ENCODE measurements around the gene EHD3. TPM values are rescaled to one million over a fixed set of nuclear protein-coding genes. Genes with fewer than 3 reads are reported as not detected.

EHD3 gene
- total and polyA plus RNA-seq, 4 donors, result 13.3 to 31.4 (median 27.3) TPM

DNA sequence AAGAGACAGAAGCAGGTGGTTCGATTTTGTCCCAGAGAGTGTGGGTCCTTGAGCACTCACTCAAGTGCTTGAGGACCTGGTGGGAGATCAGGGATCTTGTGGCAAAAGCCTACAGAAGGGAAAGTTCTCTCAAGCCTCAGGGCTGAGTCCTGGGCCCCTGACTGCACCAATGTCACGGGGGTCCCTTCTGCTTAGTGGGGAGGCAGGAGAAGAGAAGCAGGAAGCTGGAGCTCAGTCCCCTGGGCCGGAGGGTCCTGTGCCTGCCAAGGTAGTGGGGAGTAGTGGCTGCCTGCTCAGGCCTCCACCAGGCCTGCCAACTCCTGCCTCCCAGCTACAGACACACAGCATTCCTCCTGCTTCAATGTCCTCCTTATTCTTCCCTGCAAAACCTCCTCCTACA is 28.3 kb upstream of the EHD3 start:
- WGBS (ENCODE audit: insufficient coverage), result 67% methylated on average over 1 of the region's 3 CpGs
- Histone ChIP-seq H3K27ac (ENCODE audit: low read depth, low read length) (no peak overlapping the region), H3K4me3 (ENCODE audit: low read depth, low read length) (no peak overlapping the region), H3K9me3 (ENCODE audit: control insufficient read depth, insufficient read depth, low read length) (no peaks in the 10 kb centered on the region), H3K27me3 (ENCODE audit: control insufficient read depth, insufficient read depth, low read length) (no peaks in the 10 kb centered on the region), H3K4me1 (ENCODE audit: control insufficient read depth, insufficient read depth, low read length) (peaks cover 5% of the 10 kb centered on the region), H3K36me3 (ENCODE audit: control insufficient read depth, insufficient read depth, low read length) (no peaks in the 10 kb centered on the region)
- DNase-seq (ENCODE audit: low read depth in 4 of 6, low spot score in 6 of 6), result no peak

DNA sequence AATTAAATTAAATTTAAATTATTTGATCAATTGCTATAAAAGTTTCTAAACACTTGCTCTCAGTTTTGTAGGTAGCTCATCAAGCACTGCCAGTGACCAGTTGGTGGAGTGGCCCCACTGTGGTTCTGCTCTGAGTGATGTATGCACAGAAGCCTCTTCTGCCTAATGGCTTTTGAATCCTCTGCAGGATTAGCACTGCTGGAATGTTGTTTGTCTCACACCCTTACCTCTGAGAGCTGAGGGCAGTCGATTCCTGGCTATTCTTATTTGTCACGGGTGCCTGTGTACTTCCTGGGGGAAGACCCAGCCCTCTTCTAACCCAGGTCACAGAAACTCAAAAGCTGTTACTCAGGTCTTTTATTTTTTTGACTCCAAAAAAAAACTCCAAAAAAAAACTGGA is 26.2 kb upstream of the EHD3 start:
- Histone ChIP-seq H3K36me3 (ENCODE audit: control insufficient read depth, insufficient read depth, low read length) (no peaks in the 10 kb centered on the region), H3K27ac (ENCODE audit: low read depth, low read length) (no peak overlapping the region), H3K4me3 (ENCODE audit: low read depth, low read length) (no peak overlapping the region), H3K4me1 (ENCODE audit: control insufficient read depth, insufficient read depth, low read length) (peaks cover 5% of the 10 kb centered on the region), H3K9me3 (ENCODE audit: control insufficient read depth, insufficient read depth, low read length) (no peaks in the 10 kb centered on the region), H3K27me3 (ENCODE audit: control insufficient read depth, insufficient read depth, low read length) (no peaks in the 10 kb centered on the region)
- WGBS (ENCODE audit: insufficient coverage), result 28% methylated on average over 2 of the region's 2 CpGs
- DNase-seq (ENCODE audit: low read depth in 4 of 6, low spot score in 6 of 6), result no peak

DNA sequence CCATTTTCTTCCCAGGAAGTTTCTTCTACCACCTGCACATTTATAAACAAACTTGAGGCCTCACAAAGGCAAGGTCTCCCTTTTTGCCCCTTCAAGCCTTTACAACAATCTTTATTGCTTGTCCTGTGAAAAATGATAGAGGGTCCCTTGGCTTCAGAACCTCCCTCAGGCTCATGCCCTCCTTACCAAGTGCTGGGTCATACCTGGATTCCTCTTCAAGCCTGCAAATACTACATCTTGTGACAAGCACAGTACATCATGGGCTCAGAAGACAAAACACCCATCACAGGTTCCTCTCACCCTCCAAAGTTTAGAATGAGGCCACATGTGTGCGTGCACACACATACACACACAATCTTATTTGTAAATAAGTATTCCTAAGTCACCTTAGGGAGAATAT is 25.7 kb upstream of the EHD3 start:
- H3K27me3 ChIP-seq (ENCODE audit: control insufficient read depth, insufficient read depth, low read length), result no peaks in the 10 kb centered on the region
- no peak overlapping the region for H3K4me3 ChIP-seq (ENCODE audit: low read depth, low read length)
- no peaks in the 10 kb centered on the region for H3K36me3 ChIP-seq (ENCODE audit: control insufficient read depth, insufficient read depth, low read length)
- H3K27ac ChIP-seq (ENCODE audit: low read depth, low read length), result no peak overlapping the region
- peaks cover 5% of the 10 kb centered on the region for H3K4me1 ChIP-seq (ENCODE audit: control insufficient read depth, insufficient read depth, low read length)
- no CpG with 5 or more reads among the region's 1 CpG for WGBS (ENCODE audit: insufficient coverage)
- H3K9me3 ChIP-seq (ENCODE audit: control insufficient read depth, insufficient read depth, low read length), result no peaks in the 10 kb centered on the region
- DNase-seq (ENCODE audit: low read depth in 4 of 6, low spot score in 6 of 6), result no peak

DNA sequence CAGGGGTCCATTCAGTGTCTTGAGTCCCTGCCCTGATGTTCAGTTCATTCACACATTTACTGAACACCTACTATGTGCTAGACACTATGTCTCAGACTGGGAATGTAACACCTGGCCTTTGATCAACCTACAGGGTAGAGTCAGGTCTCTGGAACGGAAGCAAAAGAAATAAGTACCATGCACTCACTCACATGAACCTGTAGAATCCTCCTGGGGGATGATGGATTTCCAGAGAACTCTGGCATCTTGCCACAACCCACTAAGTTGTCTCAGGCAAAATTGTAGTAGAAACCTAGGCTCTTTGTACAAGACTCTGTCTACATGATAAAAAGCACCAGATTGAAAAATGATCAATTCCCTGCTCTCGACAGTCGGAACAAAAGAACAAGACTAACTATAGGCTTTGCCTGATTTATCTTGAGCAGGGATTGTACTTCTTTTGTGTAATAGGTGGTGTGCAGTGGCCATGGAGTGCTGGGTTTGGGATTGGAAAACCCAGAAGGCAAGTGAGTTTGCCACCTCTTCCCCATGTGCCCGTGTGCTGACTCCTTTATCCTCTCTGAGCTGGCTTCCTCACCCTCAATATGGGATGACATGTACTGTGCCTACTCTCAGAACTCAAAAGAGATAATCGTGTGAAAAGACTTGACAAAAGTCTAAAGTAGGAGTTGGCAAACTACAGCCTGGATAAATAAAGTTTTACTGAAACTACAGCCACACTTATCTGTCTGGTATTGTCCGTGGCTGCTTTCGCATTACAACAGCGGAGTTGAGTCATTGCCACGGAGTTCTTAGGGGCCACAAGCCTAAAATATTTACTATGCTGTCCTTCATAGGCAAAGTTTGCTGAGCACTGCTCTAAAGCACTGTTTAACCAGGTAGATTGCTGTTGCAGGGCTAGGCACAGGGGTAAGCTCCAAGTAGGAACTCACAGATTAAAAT is 21.0 kb upstream of the EHD3 start:
- DNase-seq (ENCODE audit: low read depth in 4 of 6, low spot score in 6 of 6), result peak in 1 of 6 donors; percentile 48
- Histone ChIP-seq H3K9me3 (ENCODE audit: control insufficient read depth, insufficient read depth, low read length) (no peaks in the 10 kb centered on the region), H3K36me3 (ENCODE audit: control insufficient read depth, insufficient read depth, low read length) (no peaks in the 10 kb centered on the region), H3K27ac (ENCODE audit: low read depth, low read length) (no peak overlapping the region), H3K4me3 (ENCODE audit: low read depth, low read length) (no peak overlapping the region), H3K4me1 (ENCODE audit: control insufficient read depth, insufficient read depth, low read length) (no peaks in the 10 kb centered on the region), H3K27me3 (ENCODE audit: control insufficient read depth, insufficient read depth, low read length) (no peaks in the 10 kb centered on the region)
- 47% methylated on average over 4 of the region's 9 CpGs for WGBS (ENCODE audit: insufficient coverage)

DNA sequence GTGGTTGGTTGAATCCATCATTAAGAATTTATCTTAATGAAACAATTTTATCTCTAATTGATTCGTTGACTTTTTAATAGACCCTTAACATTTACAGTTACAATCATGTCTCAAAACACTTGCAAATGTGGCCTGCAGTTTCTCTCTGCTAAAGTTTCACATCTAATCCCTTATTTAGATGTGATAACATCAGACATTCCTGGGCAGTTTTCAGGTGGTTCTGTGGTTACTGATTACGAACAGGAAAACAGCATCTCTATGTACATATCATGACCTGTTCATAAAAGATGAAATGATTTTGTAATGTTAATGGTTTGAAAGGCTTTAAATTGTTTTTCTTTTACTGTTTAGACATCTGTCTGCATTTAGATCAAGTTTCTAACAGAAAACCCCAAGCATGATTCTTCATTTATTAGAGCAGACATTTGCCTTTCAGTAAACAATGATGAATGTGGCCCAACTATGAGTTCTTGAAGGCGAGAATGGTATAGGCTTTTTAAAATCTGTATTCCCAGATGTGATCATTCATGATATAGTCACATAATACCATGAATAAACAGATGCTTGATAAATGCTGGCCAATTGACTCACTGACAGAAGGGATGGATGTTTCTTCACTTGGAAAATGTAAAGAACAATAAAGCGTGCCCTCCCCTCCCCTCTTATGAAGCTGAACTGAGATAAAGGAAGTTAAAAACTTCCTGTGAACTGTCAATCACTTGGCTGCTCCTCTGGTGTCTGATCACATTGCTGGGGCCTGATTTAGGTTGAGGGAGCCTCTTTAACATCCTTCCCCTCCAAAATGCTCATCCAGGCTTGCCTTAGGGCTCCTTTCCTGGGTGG is 20.1 kb upstream of the EHD3 start:
- no CpG with 5 or more reads among the region's 4 CpGs for WGBS (ENCODE audit: insufficient coverage)
- DNase-seq (ENCODE audit: low read depth in 4 of 6, low spot score in 6 of 6), result no peak
- Histone ChIP-seq H3K4me3 (ENCODE audit: low read depth, low read length) (no peak overlapping the region), H3K27me3 (ENCODE audit: control insufficient read depth, insufficient read depth, low read length) (no peaks in the 10 kb centered on the region), H3K9me3 (ENCODE audit: control insufficient read depth, insufficient read depth, low read length) (no peaks in the 10 kb centered on the region), H3K36me3 (ENCODE audit: control insufficient read depth, insufficient read depth, low read length) (no peaks in the 10 kb centered on the region), H3K4me1 (ENCODE audit: control insufficient read depth, insufficient read depth, low read length) (no peaks in the 10 kb centered on the region), H3K27ac (ENCODE audit: low read depth, low read length) (no peak overlapping the region)

DNA sequence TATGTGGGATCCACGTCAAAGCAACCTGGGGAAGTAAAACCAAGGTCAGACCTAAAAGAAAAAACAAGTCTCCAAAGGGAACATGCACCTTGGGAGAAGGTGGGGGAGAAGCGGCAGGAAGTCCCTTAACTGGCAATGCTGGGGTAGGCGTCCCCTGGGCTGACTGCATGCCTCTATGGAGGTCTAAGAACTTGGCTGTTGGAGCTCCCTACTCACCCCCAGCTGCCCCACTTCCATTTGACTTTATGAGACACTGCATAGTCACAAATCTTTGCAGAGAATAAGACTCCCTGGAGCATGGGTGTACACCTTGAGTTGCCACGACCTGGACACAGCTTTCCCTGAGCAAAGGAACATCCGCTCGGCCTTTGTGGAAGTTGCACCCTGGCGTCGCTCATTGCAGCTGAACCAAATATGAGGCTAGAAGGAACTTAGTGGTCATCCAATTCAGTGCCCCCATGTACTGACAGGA is 19.5 kb upstream of the EHD3 start:
- 94% methylated on average over 8 of the region's 8 CpGs for WGBS (ENCODE audit: insufficient coverage)
- H3K36me3 ChIP-seq (ENCODE audit: control insufficient read depth, insufficient read depth, low read length), result no peaks in the 10 kb centered on the region

DNA sequence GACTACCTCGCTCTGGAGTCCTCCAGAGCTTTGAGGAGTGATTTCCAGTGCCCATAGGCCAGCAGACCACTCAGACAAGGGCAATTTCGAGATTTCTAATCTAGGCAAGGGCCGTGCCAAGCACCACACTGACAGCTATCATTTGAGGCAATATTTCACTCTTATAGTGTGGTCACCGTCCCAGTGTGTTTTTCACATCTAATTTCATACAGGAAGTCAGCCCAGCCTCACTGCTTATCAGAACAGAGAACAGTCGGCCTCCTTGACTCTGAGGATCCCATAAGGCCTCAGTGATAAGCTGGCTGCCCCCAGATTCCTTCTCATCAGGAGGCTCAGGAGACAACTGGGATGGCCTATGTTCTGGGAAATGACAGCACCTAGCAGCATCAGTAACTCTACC is 17.2 kb upstream of the EHD3 start:
- Histone ChIP-seq H3K4me1 (ENCODE audit: control insufficient read depth, insufficient read depth, low read length) (no peaks in the 10 kb centered on the region), H3K27me3 (ENCODE audit: control insufficient read depth, insufficient read depth, low read length) (no peaks in the 10 kb centered on the region), H3K36me3 (ENCODE audit: control insufficient read depth, insufficient read depth, low read length) (no peaks in the 10 kb centered on the region), H3K9me3 (ENCODE audit: control insufficient read depth, insufficient read depth, low read length) (no peaks in the 10 kb centered on the region), H3K27ac (ENCODE audit: low read depth, low read length) (no peak overlapping the region), H3K4me3 (ENCODE audit: low read depth, low read length) (no peak overlapping the region)
- WGBS (ENCODE audit: insufficient coverage), result 88% methylated on average over 5 of the region's 5 CpGs
- DNase-seq (ENCODE audit: low read depth in 4 of 6, low spot score in 6 of 6), result no peak

More for the DNA sequence above, 19.5 kb upstream of the EHD3 start:
- Histone ChIP-seq H3K4me1 (ENCODE audit: control insufficient read depth, insufficient read depth, low read length) (no peaks in the 10 kb centered on the region), H3K27ac (ENCODE audit: low read depth, low read length) (no peak overlapping the region), H3K27me3 (ENCODE audit: control insufficient read depth, insufficient read depth, low read length) (no peaks in the 10 kb centered on the region), H3K9me3 (ENCODE audit: control insufficient read depth, insufficient read depth, low read length) (no peaks in the 10 kb centered on the region), H3K4me3 (ENCODE audit: low read depth, low read length) (no peak overlapping the region)
- DNase-seq (ENCODE audit: low read depth in 4 of 6, low spot score in 6 of 6), result no peak

DNA sequence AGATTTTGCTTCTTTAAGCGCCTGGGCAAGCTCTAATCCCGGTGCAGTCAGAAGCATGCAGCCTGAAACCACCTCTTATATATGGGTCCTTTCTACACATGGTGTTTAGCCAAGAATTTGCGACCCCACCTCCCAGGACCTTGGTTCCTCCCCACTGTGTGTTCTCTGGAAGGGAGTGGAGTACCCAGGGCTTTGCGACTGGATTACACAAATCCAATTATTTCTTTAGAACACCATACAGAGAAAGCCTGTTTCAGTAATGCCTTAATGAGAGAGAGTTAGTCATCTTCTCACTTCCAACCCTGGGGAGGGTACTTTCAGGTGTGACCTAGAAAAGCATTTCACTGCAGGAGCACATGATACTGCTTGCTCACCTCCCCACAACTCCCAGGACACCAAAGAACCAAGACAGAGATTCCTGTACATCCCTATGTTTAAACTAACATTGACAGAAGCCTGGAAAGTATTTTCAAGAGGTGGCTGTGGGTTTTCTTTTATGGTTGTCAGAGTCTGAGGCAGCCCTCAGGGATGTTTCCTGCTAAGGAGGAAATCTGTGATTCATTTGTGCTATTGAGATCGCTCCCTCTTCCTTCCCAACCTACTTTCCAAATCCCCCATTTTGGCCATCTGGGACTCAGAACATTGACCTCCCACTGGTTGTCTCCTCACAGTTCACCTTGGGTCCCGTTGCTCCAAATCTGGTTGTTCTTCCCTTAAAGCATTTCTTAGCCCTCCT is 16.3 kb upstream of the EHD3 start, which contains the start of gene CAPN14:
Gene CAPN14, minus strand, starts transcription at position 51 of the 736 bp plus-strand sequence. CDS start 12,068 bp downstream, outside the sequence.
- no peak within 1 kb of the TSS for H3K4me3 ChIP-seq (ENCODE audit: low read depth, low read length)
- WGBS (ENCODE audit: insufficient coverage), result 65% methylated on average over 3 of the region's 6 CpGs
- DNase-seq (ENCODE audit: low read depth in 4 of 6, low spot score in 6 of 6), result no peak
- H3K27me3 ChIP-seq (ENCODE audit: control insufficient read depth, insufficient read depth, low read length), result no peaks in the 10 kb centered on the region
- H3K27ac ChIP-seq (ENCODE audit: low read depth, low read length), result no peak within 1 kb of the TSS
- no peaks in the 10 kb centered on the region for H3K9me3 ChIP-seq (ENCODE audit: control insufficient read depth, insufficient read depth, low read length)
- H3K4me1 ChIP-seq (ENCODE audit: control insufficient read depth, insufficient read depth, low read length), result no peaks in the 10 kb centered on the region
- no peaks in the 10 kb centered on the region for H3K36me3 ChIP-seq (ENCODE audit: control insufficient read depth, insufficient read depth, low read length)
